Gastroesophageal sphincter (tissue), 4 donors: ENCODE results near the gene LNP1. TPM values are rescaled to one million over a fixed set of nuclear protein-coding genes. Genes with fewer than 3 reads are reported as not detected.

ENCODE experiments used
- ATAC-seq: fragments of 150-250 bp; one replicate; pipeline ENCODE4 v1.9.1; 2016; ENCODE audit warnings: mild to moderate bottlenecking, moderate library complexity
- H3K27ac ChIP-seq, 4 donors: fragments of 200-600 bp; sonication (generic) in 3 of 4; 1 replicate in 3 of 4; 2 replicates in 1 of 4; pipeline ENCODE4 v1.5.1; 2016 to 2019
- H3K27me3 ChIP-seq: fragments of 200-600 bp; sonication (generic); one replicate; pipeline ENCODE4 v1.5.1; 2019
- H3K36me3 ChIP-seq, 2 donors: fragments of 200-600 bp; sonication (generic); one replicate each; pipeline ENCODE4 v1.5.1; 2019; ENCODE audit warnings: control low read depth in 1 of 2
- H3K4me1 ChIP-seq, 3 donors: fragments of 200-600 bp; sonication (generic); 1 replicate in 2 of 3; 2 replicates in 1 of 3; pipeline ENCODE4 v1.5.1; 2016 to 2019; ENCODE audit warnings: control low read depth in 2 of 3
- H3K4me3 ChIP-seq, 2 donors: fragments of 200-600 bp; sonication (generic); one replicate each; pipeline ENCODE4 v1.5.1; 2019; ENCODE audit warnings: mild to moderate bottlenecking in 1 of 2, moderate library complexity in 1 of 2
- H3K9me3 ChIP-seq, 3 donors: fragments of 200-600 bp; sonication (generic); one replicate each; pipeline ENCODE4 v1.5.1; 2017 to 2019; ENCODE audit warnings: control low read depth in 2 of 3
- CTCF ChIP-seq, 4 experiments: fragments of 200-600 bp in 2 of 4; fragments of 450-650 bp in 2 of 4; sonication (generic) in 1 of 4; IDR thresholded peaks; one replicate each; pipeline ENCODE4 v1.5.1; 2017 to 2019; ENCODE audit warnings: antibody characterized with exemption in 4 of 4, mild to moderate bottlenecking in 2 of 4, moderate library complexity in 2 of 4
- EP300 ChIP-seq: sonication (generic); formaldehyde crosslinking; IDR thresholded peaks from one replicate; pipeline ENCODE4 v1.6.1; 2017; ENCODE audit warnings: antibody characterized with exemption, mild to moderate bottlenecking
- POLR2A ChIP-seq, 2 donors: fragments of 450-650 bp; IDR thresholded peaks; one replicate each; pipeline ENCODE4 v1.6.1; 2017; ENCODE audit warnings: antibody characterized with exemption in 2 of 2, mild to moderate bottlenecking in 2 of 2, moderate library complexity in 1 of 2
- POLR2AphosphoS5 ChIP-seq: sonication (generic); formaldehyde crosslinking; IDR thresholded peaks from one replicate; pipeline ENCODE4 v1.6.1; 2017; ENCODE audit warnings: antibody characterized with exemption
- WGBS, 2 donors: methylation state at CpG; one replicate each; pipeline ENCODE4 v1.1.5; 2018; ENCODE audit warnings: low coverage in 1 of 2; 5-methylcytosine and 5-hydroxymethylcytosine counted together
- total RNA-seq, 4 donors: library from RNA; depleted of rRNA; stranded (reverse); fragments of >200 nt; gene quantifications; one replicate each; pipeline ENCODE4 v1.1.0, GENCODE V29; 2016

The LNP1 gene
- total RNA-seq, 4 donors from 2014 or later, result 2.3 to 3.9 (median 3.2) TPM

GRCh38 chr3:100403362-100404249 lies 2.3 kb downstream of the LNP1 start:
- ATAC-seq, result no peak
- Histone ChIP-seq H3K27ac (no peak overlapping the region), H3K9me3 (peaks cover 0 to 16% (median 0%) of the 10 kb centered on the region in 3 donors), H3K4me1 (peaks cover 9 to 43% (median 17%) of the 10 kb centered on the region in 3 donors), H3K36me3 (peaks cover 0 to 4% of the 10 kb centered on the region in 2 donors), H3K4me3 (no peak overlapping the region), H3K27me3 (no peaks in the 10 kb centered on the region)
- 57 to 67% methylated on average over 1 to 5 of the region's 5 CpGs for WGBS, 2 donors
- no peak for TF ChIP-seq POLR2A (IDR thresholded peaks at IDR 0.05)
- no peak for TF ChIP-seq EP300
- no peak for TF ChIP-seq POLR2AphosphoS5
- no peak for TF ChIP-seq CTCF (IDR thresholded peaks at IDR 0.05)

DNA sequence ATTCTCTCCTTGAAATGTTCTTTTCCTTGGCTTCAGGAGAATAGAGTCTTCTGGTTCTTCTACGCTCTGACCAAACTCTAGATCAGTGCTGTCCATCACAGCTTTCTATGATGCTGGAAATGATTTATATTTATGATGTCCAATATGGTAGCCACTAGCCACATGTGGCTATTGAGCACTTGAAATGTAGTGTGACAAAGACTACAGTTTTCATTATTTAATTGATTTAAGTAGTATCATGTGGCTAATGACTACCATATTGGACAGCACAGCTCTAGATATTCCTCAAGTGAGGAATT lies 2.9 kb downstream of the LNP1 start:
- Histone ChIP-seq H3K9me3 (peaks cover 0 to 16% (median 0%) of the 10 kb centered on the region in 3 donors), H3K36me3 (peaks cover 0 to 4% of the 10 kb centered on the region in 2 donors), H3K4me1 (peaks cover 9 to 37% (median 13%) of the 10 kb centered on the region in 3 donors), H3K27ac (no peak overlapping the region), H3K4me3 (no peak overlapping the region), H3K27me3 (no peaks in the 10 kb centered on the region)
- TF ChIP-seq EP300 (no peak), POLR2AphosphoS5 (no peak), POLR2A (IDR thresholded peaks at IDR 0.05) (no peak), CTCF (IDR thresholded peaks at IDR 0.05) (no peak)
- ATAC-seq, result no peak
- WGBS, 2 donors, result 83 to 100% methylated on average over 1 of the region's 1 CpG

GRCh38 chr3:100407164-100407563 lies 5.8 kb downstream of the LNP1 start:
- Histone ChIP-seq H3K27me3 (no peaks in the 10 kb centered on the region), H3K27ac (no peak overlapping the region), H3K4me3 (no peak overlapping the region), H3K36me3 (peaks cover 0 to 10% of the 10 kb centered on the region in 2 donors), H3K9me3 (peaks cover 0 to 31% (median 0%) of the 10 kb centered on the region in 3 donors), H3K4me1 (peaks cover 3 to 22% (median 5%) of the 10 kb centered on the region in 3 donors)
- 50 to 76% methylated on average over 2 of the region's 2 CpGs for WGBS, 2 donors
- ATAC-seq, result no peak
- TF ChIP-seq POLR2A (IDR thresholded peaks at IDR 0.05) (no peak), POLR2AphosphoS5 (no peak), EP300 (no peak), CTCF (IDR thresholded peaks at IDR 0.05) (no peak)

DNA sequence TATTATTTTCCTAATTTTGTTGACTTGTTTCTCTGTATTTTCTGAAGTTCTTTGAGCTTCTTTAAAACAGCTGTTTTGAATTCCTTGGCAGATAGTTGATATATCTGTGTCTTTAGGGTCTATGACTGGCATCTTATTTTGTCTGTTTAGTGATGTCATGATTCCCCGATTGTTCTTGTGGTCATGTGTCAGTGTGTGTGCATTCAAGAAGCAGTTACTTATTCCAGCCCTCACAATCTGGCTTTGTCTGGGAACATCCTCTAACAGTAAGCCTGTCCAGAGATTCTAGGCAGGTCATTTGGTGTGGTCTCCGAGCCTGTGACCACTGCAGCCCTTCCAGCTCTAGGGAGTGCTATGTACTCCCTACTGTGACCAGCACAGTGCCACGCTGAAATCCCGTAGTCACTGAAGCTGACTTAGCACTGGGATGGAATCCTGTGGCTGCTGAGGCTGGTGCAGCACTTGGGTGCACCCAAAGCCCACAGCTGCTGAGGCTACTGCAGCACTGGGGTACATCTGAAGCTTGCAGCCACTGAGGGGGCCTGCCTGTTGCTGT lies 6.7 kb downstream of the LNP1 start:
- 86 to 88% methylated on average over 1 of the region's 4 CpGs for WGBS, 2 donors
- H3K4me3 ChIP-seq, result no peak overlapping the region
- no peak for ATAC-seq

More for the DNA sequence above, 6.7 kb downstream of the LNP1 start:
- H3K4me1 ChIP-seq, result peaks cover 0 to 13% (median 5%) of the 10 kb centered on the region in 3 donors
- no peaks in the 10 kb centered on the region for H3K27me3 ChIP-seq
- H3K36me3 ChIP-seq, result peaks cover 0 to 10% of the 10 kb centered on the region in 2 donors
- TF ChIP-seq EP300 (no peak), POLR2AphosphoS5 (no peak), CTCF (IDR thresholded peaks at IDR 0.05) (no peak), POLR2A (IDR thresholded peaks at IDR 0.05) (no peak)
- H3K9me3 ChIP-seq, result peaks cover 0 to 32% (median 0%) of the 10 kb centered on the region in 3 donors
- H3K27ac ChIP-seq, result no peak overlapping the region
